ENCODE measurements around the gene ANXA1.

The ANXA1 gene

GRCh38 chr9:73210886-73211666 is 59.4 kb downstream of the ANXA1 start:
- DNase-seq (ENCODE audit: low read depth) = no peak

GRCh38 chr9:73213300-73213699 is 61.6 kb downstream of the ANXA1 start:
- DNase-seq (ENCODE audit: low read depth) = no peak

- no peak for DNase-seq (ENCODE audit: low read depth)
Observed at GRCh38 chr9:73215249-73215648, 63.6 kb downstream of the ANXA1 start.

DNA sequence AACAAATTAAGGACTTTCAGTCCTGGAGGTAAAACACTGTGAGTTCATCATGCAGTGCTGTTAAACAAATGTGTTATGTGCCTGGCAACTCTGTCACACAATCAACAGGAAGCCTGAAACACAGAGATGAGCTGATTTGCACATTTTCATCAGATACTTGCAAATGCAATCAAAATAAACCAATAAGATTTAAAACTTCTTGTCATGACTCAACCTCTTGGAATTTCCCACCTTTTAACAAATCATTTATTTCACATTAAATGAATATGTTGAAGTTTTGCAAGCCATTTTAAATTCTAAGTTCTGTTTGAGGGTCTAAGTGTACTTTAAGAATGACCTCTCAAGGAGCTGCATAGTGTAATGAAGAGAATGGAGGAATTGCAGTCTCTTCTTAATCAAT is 64.4 kb downstream of the ANXA1 start:
- no peak for DNase-seq (ENCODE audit: low read depth)
